Activated T-cell treated with anti-CD3 and anti-CD28 coated beads, Interleukin-2, amount 50 U/mL, for 24 hours (primary cell): Measurements from ENCODE around the gene CSRNP2.
"Not testable (repeated sequence)": the region's sequence is repeated elsewhere in the genome, so short reads cannot be mapped to it uniquely, and the experiment has no call there.

Source experiments
- DNase-seq: peaks from one replicate; pipeline ENCODE4 v3.0.0-alpha.2; 2020
- H3K27ac Mint-ChIP-seq: 2 replicates; pipeline ENCODE4 v1.8.0; 2020; ENCODE audit warnings: mild to moderate bottlenecking, mixed read lengths
- H3K27me3 Mint-ChIP-seq: 2 replicates; pipeline ENCODE4 v1.8.0; 2020; ENCODE audit warnings: mixed read lengths
- H3K36me3 Mint-ChIP-seq: 2 replicates; pipeline ENCODE4 v1.8.0; 2020; ENCODE audit warnings: low read depth, mixed read lengths
- H3K4me1 Mint-ChIP-seq: 2 replicates; pipeline ENCODE4 v1.8.0; 2020; ENCODE audit warnings: low read depth, mixed read lengths
- H3K4me3 Mint-ChIP-seq: 2 replicates; pipeline ENCODE4 v1.8.0; 2020; ENCODE audit warnings: mild to moderate bottlenecking, moderate library complexity, mixed read lengths
- H3K9me3 Mint-ChIP-seq: 2 replicates; pipeline ENCODE4 v1.8.0; 2020; ENCODE audit warnings: mixed read lengths

Gene CSRNP2

GRCh38 chr12:51027342-51027835, 56.0 kb downstream of the CSRNP2 start:
- peaks cover 41% of the 10 kb centered on the region for H3K4me1 Mint-ChIP-seq
- no peaks in the 10 kb centered on the region for H3K27me3 Mint-ChIP-seq
- H3K36me3 Mint-ChIP-seq = peaks cover 29% of the 10 kb centered on the region
- no peaks in the 10 kb centered on the region for H3K9me3 Mint-ChIP-seq
- DNase-seq = no peak
- peak overlapping the region; percentile 92 for H3K4me3 Mint-ChIP-seq
- peak overlapping the region; percentile 98 for H3K27ac Mint-ChIP-seq

GRCh38 chr12:51025836-51026638, 57.4 kb downstream of the CSRNP2 start, which contains the start of gene SLC11A2:
Gene SLC11A2 (minus strand): TSS chr12:51026384. CDS start chr12:51010728, 15,656 bp downstream.
- Mint-ChIP-seq H3K27me3 (no peaks in the 10 kb centered on the region), H3K4me1 (peaks cover 54% of the 10 kb centered on the region), H3K4me3 (peak within 1 kb of the TSS; percentile 92), H3K9me3 (no peaks in the 10 kb centered on the region), H3K36me3 (peaks cover 36% of the 10 kb centered on the region), H3K27ac (peak within 1 kb of the TSS; percentile 98)
- DNase-seq = peak; percentile 93

GRCh38 chr12:51025338-51025835, 58.0 kb downstream of the CSRNP2 start:
- Mint-ChIP-seq H3K4me3 (peak overlapping the region; percentile 92), H3K27ac (peak overlapping the region; percentile 98), H3K27me3 (no peaks in the 10 kb centered on the region), H3K9me3 (no peaks in the 10 kb centered on the region), H3K4me1 (peaks cover 60% of the 10 kb centered on the region), H3K36me3 (peaks cover 43% of the 10 kb centered on the region)
- no peak for DNase-seq

- no peaks in the 10 kb centered on the region for H3K27me3 Mint-ChIP-seq
- peaks cover 71% of the 10 kb centered on the region for H3K4me1 Mint-ChIP-seq
- DNase-seq = no peak
- peak overlapping the region; percentile 98 for H3K27ac Mint-ChIP-seq
- H3K4me3 Mint-ChIP-seq = peak overlapping the region; percentile 92
- peaks cover 50% of the 10 kb centered on the region for H3K36me3 Mint-ChIP-seq
- no peaks in the 10 kb centered on the region for H3K9me3 Mint-ChIP-seq
Measured at GRCh38 chr12:51023625-51024382, 59.6 kb downstream of the CSRNP2 start.

GRCh38 chr12:51021694-51022093, 61.7 kb downstream of the CSRNP2 start:
- Mint-ChIP-seq H3K4me3 (peak overlapping the region; percentile 42), H3K27ac (peak overlapping the region; percentile 68), H3K4me1 (peaks cover 65% of the 10 kb centered on the region), H3K9me3 (no peaks in the 10 kb centered on the region), H3K36me3 (peaks cover 54% of the 10 kb centered on the region), H3K27me3 (no peaks in the 10 kb centered on the region)
- no peak for DNase-seq

- Mint-ChIP-seq H3K4me3 (no peak overlapping the region), H3K27me3 (no peaks in the 10 kb centered on the region), H3K36me3 (peaks cover 49% of the 10 kb centered on the region), H3K9me3 (no peaks in the 10 kb centered on the region), H3K27ac (peak overlapping the region; percentile 63), H3K4me1 (peaks cover 62% of the 10 kb centered on the region)
- DNase-seq = no peak
Measured at GRCh38 chr12:51020448-51021182, 62.8 kb downstream of the CSRNP2 start.

- H3K27ac Mint-ChIP-seq = no peak overlapping the region
Measured at GRCh38 chr12:51019927-51020326, 63.5 kb downstream of the CSRNP2 start.

GRCh38 chr12:51018956-51019355, 64.4 kb downstream of the CSRNP2 start:
- no peaks in the 10 kb centered on the region for H3K9me3 Mint-ChIP-seq
- H3K27ac Mint-ChIP-seq = no peak overlapping the region
- H3K36me3 Mint-ChIP-seq = peaks cover 35% of the 10 kb centered on the region
- H3K4me1 Mint-ChIP-seq = peaks cover 52% of the 10 kb centered on the region
- DNase-seq = no peak
- H3K27me3 Mint-ChIP-seq = no peaks in the 10 kb centered on the region
- no peak overlapping the region for H3K4me3 Mint-ChIP-seq

More at GRCh38 chr12:51019927-51020326, 63.5 kb downstream of the CSRNP2 start:
- DNase-seq = no peak
- Mint-ChIP-seq H3K4me1 (peaks cover 62% of the 10 kb centered on the region), H3K36me3 (peaks cover 43% of the 10 kb centered on the region), H3K4me3 (no peak overlapping the region), H3K27me3 (no peaks in the 10 kb centered on the region), H3K9me3 (no peaks in the 10 kb centered on the region)

- Mint-ChIP-seq H3K4me3 (no peak overlapping the region), H3K4me1 (peaks cover 51% of the 10 kb centered on the region), H3K9me3 (no peaks in the 10 kb centered on the region), H3K27ac (peak overlapping the region; percentile 80), H3K36me3 (peaks cover 25% of the 10 kb centered on the region), H3K27me3 (no peaks in the 10 kb centered on the region)
- no peak for DNase-seq
Measured at GRCh38 chr12:51017452-51017851, 65.9 kb downstream of the CSRNP2 start.

GRCh38 chr12:51014467-51014866, 68.9 kb downstream of the CSRNP2 start:
- H3K27me3 Mint-ChIP-seq, H3K4me3 Mint-ChIP-seq, H3K27ac Mint-ChIP-seq, DNase-seq, H3K9me3 Mint-ChIP-seq: not testable (repeated sequence)
- Mint-ChIP-seq H3K4me1 (peaks cover 44% of the 10 kb centered on the region), H3K36me3 (peaks cover 13% of the 10 kb centered on the region)

GRCh38 chr12:51013441-51013840, 70.0 kb downstream of the CSRNP2 start:
- H3K9me3 Mint-ChIP-seq = no peaks in the 10 kb centered on the region
- peaks cover 49% of the 10 kb centered on the region for H3K4me1 Mint-ChIP-seq
- H3K27ac Mint-ChIP-seq = peak overlapping the region; percentile 23
- H3K4me3 Mint-ChIP-seq = no peak overlapping the region
- no peak for DNase-seq
- peaks cover 14% of the 10 kb centered on the region for H3K36me3 Mint-ChIP-seq
- H3K27me3 Mint-ChIP-seq = no peaks in the 10 kb centered on the region

- peaks cover 48% of the 10 kb centered on the region for H3K4me1 Mint-ChIP-seq
- H3K4me3 Mint-ChIP-seq = no peak overlapping the region
- no peaks in the 10 kb centered on the region for H3K27me3 Mint-ChIP-seq
- H3K27ac Mint-ChIP-seq = peak overlapping the region; percentile 23
- H3K36me3 Mint-ChIP-seq = peaks cover 21% of the 10 kb centered on the region
- H3K9me3 Mint-ChIP-seq = no peaks in the 10 kb centered on the region
- no peak for DNase-seq
Measured at GRCh38 chr12:51012570-51013236, 70.7 kb downstream of the CSRNP2 start.

GRCh38 chr12:51011955-51012354, 71.4 kb downstream of the CSRNP2 start:
- Mint-ChIP-seq H3K4me1 (peaks cover 46% of the 10 kb centered on the region), H3K4me3 (no peak overlapping the region), H3K36me3 (peaks cover 27% of the 10 kb centered on the region), H3K9me3 (no peaks in the 10 kb centered on the region), H3K27ac (peak overlapping the region; percentile 57), H3K27me3 (no peaks in the 10 kb centered on the region)
- DNase-seq = no peak
